Measurements from ENCODE around the gene DDX41. TPM values are rescaled to one million over a fixed set of nuclear protein-coding genes. Genes with fewer than 3 reads are reported as not detected.

DDX41 gene
- total and polyA plus RNA-seq, 10 of the 15 experiments (the other 5 are each of a cell fraction or from before 2014, with no cell fraction given) = 32.7 to 215 (median 93.6) TPM

DNA sequence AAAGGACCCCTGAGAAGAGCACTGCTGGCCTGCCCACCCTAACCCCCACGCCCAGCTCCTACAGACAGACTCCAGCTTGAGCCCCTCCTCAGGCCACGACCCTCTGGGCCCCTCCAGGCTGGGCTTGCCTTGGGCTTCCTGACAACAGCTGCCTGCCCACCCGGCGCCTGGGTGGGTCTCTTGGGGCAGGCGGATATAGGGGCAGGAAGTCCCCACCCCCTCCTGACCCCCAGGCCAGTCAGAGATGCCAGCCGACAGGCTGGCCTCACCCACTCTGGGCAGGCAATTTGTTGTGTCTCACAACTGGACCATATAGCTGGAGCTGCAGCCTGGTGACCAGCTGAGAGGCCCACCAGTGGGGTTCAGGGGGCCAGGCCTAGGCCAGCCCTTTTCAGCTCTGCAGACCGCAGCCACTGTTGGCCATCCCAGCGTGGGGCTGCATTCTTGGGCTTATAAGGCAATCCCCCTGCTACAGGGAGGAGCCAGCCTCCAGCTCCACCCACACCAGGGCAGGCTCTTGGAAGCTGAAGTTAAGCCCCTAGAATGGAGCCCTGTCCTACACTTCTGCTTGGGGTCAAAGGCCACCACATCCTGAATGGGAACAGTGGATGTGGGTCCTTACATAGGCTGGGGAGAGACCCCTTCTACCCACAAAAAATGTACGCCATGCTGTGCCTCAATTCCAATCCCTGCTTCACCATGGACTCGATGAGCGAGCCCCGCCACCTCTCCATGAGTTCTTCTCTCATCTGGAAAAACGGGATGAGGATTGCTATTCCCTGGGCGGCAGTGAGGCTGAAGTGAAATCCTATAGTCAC lies 21.3 kb downstream of the DDX41 start:
- H3K27ac ChIP-seq (ENCODE audit: control insufficient read depth, insufficient read depth) = peak overlapping the region; percentile 69
- H3K79me2 ChIP-seq (ENCODE audit: control insufficient read depth, insufficient read depth, low read length) = peaks cover 6% of the 10 kb centered on the region
- CTCF ChIA-PET = interaction anchor here (0.6 to 4.9 kb wide), 14 partner anchors 13 to 835 kb away, joined by 3 to 36 read pairs (median 5); partner anchors contain the start of gene DOK3
- DNase-seq (ENCODE audit: low read depth, low spot score) (no peak), ATAC-seq (peak; percentile 32), FAIRE-seq (no peak)
- in situ Hi-C loops (cut with MboI) (no loop called here), intact Hi-C loops (cut with micrococcal nuclease; ENCODE audit: unreplicated experiment) (no loop called here)
- peaks cover 0 to 4% of the 10 kb centered on the region in 2 experiments; a peak in 2 of 4 replicates for H3K36me3 ChIP-seq (ENCODE audit: control insufficient read depth in 2 of 2, insufficient read depth in 2 of 2, low read length in 1 of 2)
- H3K4me2 ChIP-seq (ENCODE audit: control insufficient read depth, insufficient read depth) = peak overlapping the region; percentile 90
- H3K4me3 ChIP-seq = no peak overlapping the region; the same call in 1 of the 2 replicates
- no peaks in the 10 kb centered on the region for H4K20me1 ChIP-seq (ENCODE audit: control insufficient read depth, insufficient read depth)
- H2AFZ ChIP-seq (ENCODE audit: control insufficient read depth, low read depth, low read length) = no peak overlapping the region
- H3K27me3 ChIP-seq (replicated peaks in 1 of 2; ENCODE audit: control insufficient read depth in 2 of 2, insufficient read depth in 2 of 2, low read length in 1 of 2) = no peaks in the 10 kb centered on the region; a peak in 1 of 4 replicates
- TF ChIP-seq POLR2A (IDR thresholded peaks at IDR 0.05; ENCODE audit: low read depth, low read length) (0 out of 2 replicates have a peak, but pooled peaks have one; percentile 2), SRF (IDR thresholded peaks at IDR 0.05; ENCODE audit: low read depth in 2 of 2, low read length in 2 of 2) (peak; percentile 66 to 94), NR2F1 (conservative IDR thresholded peaks at IDR 0.05) (peak; percentile 57), NR2C1 (IDR thresholded peaks at IDR 0.05) (peak; percentile 33; the same call in 1 of the 2 replicates), RUNX3 (IDR thresholded peaks at IDR 0.05; ENCODE audit: low read length) (0 out of 2 replicates have a peak, but pooled peaks have one; percentile 29), CHD4 (IDR thresholded peaks at IDR 0.05) (no peak)
- TF ChIP-seq, protein P1, sequence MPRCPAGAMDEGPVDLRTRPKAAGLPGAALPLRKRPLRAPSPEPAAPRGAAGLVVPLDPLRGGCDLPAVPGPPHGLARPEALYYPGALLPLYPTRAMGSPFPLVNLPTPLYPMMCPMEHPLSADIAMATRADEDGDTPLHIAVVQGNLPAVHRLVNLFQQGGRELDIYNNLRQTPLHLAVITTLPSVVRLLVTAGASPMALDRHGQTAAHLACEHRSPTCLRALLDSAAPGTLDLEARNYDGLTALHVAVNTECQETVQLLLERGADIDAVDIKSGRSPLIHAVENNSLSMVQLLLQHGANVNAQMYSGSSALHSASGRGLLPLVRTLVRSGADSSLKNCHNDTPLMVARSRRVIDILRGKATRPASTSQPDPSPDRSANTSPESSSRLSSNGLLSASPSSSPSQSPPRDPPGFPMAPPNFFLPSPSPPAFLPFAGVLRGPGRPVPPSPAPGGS (IDR thresholded peaks at IDR 0.05; ENCODE audit: borderline replicate concordance, insufficient read depth, low read depth, low read length, poor library complexity, severe bottlenecking) = no peak
- H3K4me1 ChIP-seq (ENCODE audit: control insufficient read depth, insufficient read depth, low read length) = peaks cover 26% of the 10 kb centered on the region
- no peaks in the 10 kb centered on the region for H3K9me3 ChIP-seq (replicated peaks; ENCODE audit: control insufficient read depth, insufficient read depth, low read length)
- BruUV-seq (replicated peaks) = TSS peak; percentile 65
- peak overlapping the region; percentile 10; the same call in 1 of the 2 replicates for H3K9ac ChIP-seq (ENCODE audit: control insufficient read depth, insufficient read depth, low read length)
- 58% methylated on average over 13 of the region's 14 CpGs for WGBS (ENCODE audit: insufficient coverage, insufficient replicate concordance, low lambda C conversion rate, missing lambda C conversion rate)
- RAD21 ChIA-PET (ENCODE audit: unreplicated experiment) = interaction anchor here (1.1 to 2.8 kb wide), 9 partner anchors 13 to 184 kb away, joined by 3 to 17 read pairs (median 4); partner anchors contain the start of gene MXD3
- SMC1A ChIA-PET (ENCODE audit: uncharacterized antibody, unreplicated experiment) = interaction anchor here (0.7 to 2.2 kb wide), 6 partner anchors 15 to 185 kb away, joined by 3 to 11 read pairs (median 4); no protein-coding TSS in a partner anchor
- POLR2A ChIA-PET = interaction anchor here (1.0 to 4.2 kb wide), 4 partner anchors 11 to 106 kb away, joined by 3 to 18 read pairs (median 6); no protein-coding TSS in a partner anchor

Data from GM12878 (cell line).